ENCODE measurements around the gene DFFB. TPM values are rescaled to one million over a fixed set of nuclear protein-coding genes. Genes with fewer than 3 reads are reported as not detected.

Gene DFFB
- total RNA-seq, 1 experiment from 2014 or later = 9.0 TPM

GRCh38 chr1:3850857-3851256 is 6.4 kb upstream of the DFFB start:
- Histone ChIP-seq H3K9ac (ENCODE audit: low read length) (no peak overlapping the region), H3K9me3 (ENCODE audit: control insufficient read depth in 1 of 2, insufficient read depth in 1 of 2, low read depth in 1 of 2, low read length in 2 of 2) (no peaks in the 10 kb centered on the region), H3K4me3 (replicated peaks in 1 of 2; ENCODE audit: low read depth in 1 of 2, low read length in 2 of 2) (no peak overlapping the region), H3K4me1 (ENCODE audit: control insufficient read depth in 1 of 2, insufficient read depth in 2 of 2, low read length in 2 of 2) (peaks cover 4 to 5% of the 10 kb centered on the region in 2 experiments; a peak in 3 of 4 replicates), H3K27ac (ENCODE audit: low read depth, low read length) (no peak overlapping the region), H4K20me1 (ENCODE audit: insufficient read depth) (no peaks in the 10 kb centered on the region), H3K27me3 (ENCODE audit: insufficient read depth, low read length) (no peaks in the 10 kb centered on the region), H3K36me3 (ENCODE audit: control insufficient read depth in 1 of 2, insufficient read depth in 2 of 2, low read length in 2 of 2) (no peaks in the 10 kb centered on the region; a peak in 2 of 4 replicates), H3K4me2 (ENCODE audit: low read length) (no peak overlapping the region), H3K79me2 (ENCODE audit: insufficient read depth, low read length) (peaks cover 10% of the 10 kb centered on the region; the same call in 1 of the 2 replicates), H3K9me2 (ENCODE audit: insufficient read depth) (no peaks in the 10 kb centered on the region), H2AFZ (ENCODE audit: low read depth, low read length, poor library complexity, severe bottlenecking) (no peak overlapping the region)
- RAD21 ChIA-PET (ENCODE audit: low non-redundant PET in 1 of 2, low total read pairs in 2 of 2, uncharacterized antibody in 2 of 2, unreplicated experiment in 2 of 2) = no interaction called here
- no TSS peak for BruUV-seq (replicated peaks)
- TF ChIP-seq RAD21 (IDR thresholded peaks at IDR 0.05; ENCODE audit: low read depth) (no peak), EZH2phosphoT487 (IDR thresholded peaks at IDR 0.05; ENCODE audit: borderline replicate concordance) (no peak), JUND (IDR thresholded peaks at IDR 0.05) (no peak), CEBPB (IDR thresholded peaks at IDR 0.05; ENCODE audit: low read depth) (no peak), YY1 (IDR thresholded peaks at IDR 0.05; ENCODE audit: extremely low read depth, insufficient replicate concordance, low read depth, low read length) (no peak), MAX (IDR thresholded peaks at IDR 0.05) (no peak)
- ATAC-seq (no peak), DNase-seq (ENCODE audit: low read depth, low spot score) (no peak)
- POLR2A ChIA-PET = no interaction called here
- CTCF ChIA-PET = no interaction called here
- intact Hi-C loops (cut with micrococcal nuclease) = no loop called here

GRCh38 chr1:3851292-3851691 is 6.0 kb upstream of the DFFB start:
- Histone ChIP-seq H3K79me2 (ENCODE audit: insufficient read depth, low read length) (peaks cover 15% of the 10 kb centered on the region), H2AFZ (ENCODE audit: low read depth, low read length, poor library complexity, severe bottlenecking) (no peak overlapping the region), H3K4me1 (ENCODE audit: control insufficient read depth in 1 of 2, insufficient read depth in 2 of 2, low read length in 2 of 2) (peaks cover 4 to 9% of the 10 kb centered on the region in 2 experiments; a peak in 3 of 4 replicates), H3K27ac (ENCODE audit: low read depth, low read length) (no peak overlapping the region), H3K27me3 (ENCODE audit: insufficient read depth, low read length) (no peaks in the 10 kb centered on the region), H4K20me1 (ENCODE audit: insufficient read depth) (no peaks in the 10 kb centered on the region), H3K9me3 (ENCODE audit: control insufficient read depth in 1 of 2, insufficient read depth in 1 of 2, low read depth in 1 of 2, low read length in 2 of 2) (no peaks in the 10 kb centered on the region), H3K36me3 (ENCODE audit: control insufficient read depth in 1 of 2, insufficient read depth in 2 of 2, low read length in 2 of 2) (no peaks in the 10 kb centered on the region; a peak in 2 of 4 replicates), H3K4me2 (ENCODE audit: low read length) (no peak overlapping the region), H3K4me3 (replicated peaks in 1 of 2; ENCODE audit: low read depth in 1 of 2, low read length in 2 of 2) (no peak overlapping the region), H3K9me2 (ENCODE audit: insufficient read depth) (no peaks in the 10 kb centered on the region), H3K9ac (ENCODE audit: low read length) (no peak overlapping the region)
- intact Hi-C loops (cut with micrococcal nuclease) = no loop called here
- DNase-seq (ENCODE audit: low read depth, low spot score) (no peak), ATAC-seq (no peak)
- CTCF ChIA-PET = no interaction called here
- BruUV-seq (replicated peaks) = no TSS peak
- POLR2A ChIA-PET = no interaction called here
- RAD21 ChIA-PET (ENCODE audit: low non-redundant PET in 1 of 2, low total read pairs in 2 of 2, uncharacterized antibody in 2 of 2, unreplicated experiment in 2 of 2) = no interaction called here
- TF ChIP-seq ZNF274 (IDR thresholded peaks at IDR 0.05; ENCODE audit: low read depth, low read length) (no peak), CBX3 (IDR thresholded peaks at IDR 0.05; ENCODE audit: low read depth) (no peak), FOSL1 (IDR thresholded peaks at IDR 0.05; ENCODE audit: low read depth) (no peak), SIN3A (IDR thresholded peaks at IDR 0.05; ENCODE audit: low read depth) (no peak), TCF7L2 (IDR thresholded peaks at IDR 0.05; ENCODE audit: borderline replicate concordance, extremely low read depth, insufficient read depth, insufficient read length) (no peak), CTCF (IDR thresholded peaks at IDR 0.05 in 2 of 3, conservative IDR thresholded peaks at IDR 0.05 in 1 of 3; ENCODE audit: borderline replicate concordance in 1 of 3, insufficient read depth in 1 of 3, low read depth in 2 of 3, low read length in 2 of 3) (no peak), SRF (IDR thresholded peaks at IDR 0.05; ENCODE audit: low read depth) (no peak), ATF3 (IDR thresholded peaks at IDR 0.05) (no peak), JUND (IDR thresholded peaks at IDR 0.05) (no peak), SP1 (IDR thresholded peaks at IDR 0.05; ENCODE audit: low read depth) (no peak), POLR2A (IDR thresholded peaks at IDR 0.05; ENCODE audit: borderline replicate concordance, extremely low read depth, insufficient read depth, insufficient read length) (no peak), EZH2phosphoT487 (IDR thresholded peaks at IDR 0.05; ENCODE audit: borderline replicate concordance) (no peak), EZH2 (IDR thresholded peaks at IDR 0.05) (no peak), MAX (IDR thresholded peaks at IDR 0.05) (no peak), ZFX (IDR thresholded peaks at IDR 0.05) (no peak)
